AG04450 (cell line): ENCODE results near the gene HTATIP2. TPM values are rescaled to one million over a fixed set of nuclear protein-coding genes. Genes with fewer than 3 reads are reported as not detected.
"Not testable (repeated sequence)": the region's sequence is repeated elsewhere in the genome, so short reads cannot be mapped to it uniquely, and the experiment has no call there.

Experiments used
- CTCF ChIA-PET: fragments of 300-600, 350-600 bp; formaldehyde crosslinking; extraction: SDS; loops from one replicate; lab custom pipeline; 2022; ENCODE audit warnings: antibody characterized with exemption, inconsistent platforms; lab: Charles Lee
- POLR2A ChIA-PET: fragments of 350-600 bp; formaldehyde crosslinking; extraction: SDS; loops from one replicate; lab custom pipeline; 2021; ENCODE audit warnings: antibody characterized with exemption, inconsistent platforms; lab: Yijun Ruan, JAX
- DNase-seq: peaks from one replicate; pipeline ENCODE4 v3.0.0-alpha.2; 2011; ENCODE audit warnings: low read depth, low spot score
- H3K27ac ChIP-seq: one replicate; pipeline ENCODE4 v1.5.1; 2012; ENCODE audit warnings: low read depth, low read length, control low read depth
- H3K27me3 ChIP-seq: one replicate; pipeline ENCODE4 v1.6.0; 2012; ENCODE audit warnings: low read length; ENCODE audit not compliant: control insufficient read depth, insufficient read depth
- H3K4me3 ChIP-seq: 2 replicates; pipeline ENCODE4 v1.5.1; 2011; ENCODE audit warnings: mild to moderate bottlenecking, low read depth, low read length, control low read depth
- H3K9me3 ChIP-seq: 2 replicates; pipeline ENCODE4 v1.5.1; 2012; ENCODE audit warnings: low read length; ENCODE audit not compliant: control insufficient read depth, insufficient read depth
- CTCF ChIP-seq: IDR thresholded peaks from 2 replicates; pipeline ENCODE4 v1.5.1; 2011; ENCODE audit warnings: low read depth, low read length, control low read depth, inconsistent platforms
- polyA plus RNA-seq: library from polyadenylated mRNA; depleted of rRNA; stranded (reverse); fragments of >200 nt; gene quantifications from 2 replicates; pipeline ENCODE4 v1.2.3, GENCODE V29; 2011

HTATIP2 gene
- polyA plus RNA-seq, 1 experiment = 39.8 TPM

- no peaks in the 10 kb centered on the region for H3K27me3 ChIP-seq
- DNase-seq = no peak
- no peak overlapping the region for H3K4me3 ChIP-seq
- ChIA-PET POLR2A (no interaction called here), CTCF (interaction anchor here (0.6 to 1.3 kb wide), 2 partner anchors 235 to 236 kb away, joined by 3 to 5 read pairs; no protein-coding TSS in a partner anchor)
- no peaks in the 10 kb centered on the region for H3K9me3 ChIP-seq
- TF ChIP-seq CTCF = no peak
- H3K27ac ChIP-seq = no peak overlapping the region
Measured at GRCh38 chr11:20374741-20375300, 11.3 kb downstream of the HTATIP2 start.

- no peak overlapping the region for H3K4me3 ChIP-seq
- DNase-seq = no peak
- no peak for TF ChIP-seq CTCF
- H3K27me3 ChIP-seq = no peaks in the 10 kb centered on the region
- ChIA-PET POLR2A (no interaction called here), CTCF (no interaction called here)
- H3K27ac ChIP-seq = no peak overlapping the region
- no peaks in the 10 kb centered on the region for H3K9me3 ChIP-seq
Measured at GRCh38 chr11:20376162-20376730, 12.7 kb downstream of the HTATIP2 start.

- H3K9me3 ChIP-seq, H3K4me3 ChIP-seq, DNase-seq, H3K27me3 ChIP-seq, H3K27ac ChIP-seq, POLR2A ChIA-PET: not testable (repeated sequence)
- CTCF ChIA-PET = interaction anchor here (1.1 to 4.1 kb wide), 4 partner anchors 11 to 224 kb away, joined by 3 to 23 read pairs (median 4); no protein-coding TSS in a partner anchor
Measured at GRCh38 chr11:20385996-20386395, 22.5 kb downstream of the HTATIP2 start.

- Histone ChIP-seq H3K27me3 (no peaks in the 10 kb centered on the region), H3K4me3 (peak within 1 kb of the TSS; percentile 95), H3K27ac (peak within 1 kb of the TSS; percentile 94), H3K9me3 (no peaks in the 10 kb centered on the region; the same call in 1 of the 2 replicates)
- CTCF ChIA-PET = interaction anchor here (1.1 to 4.1 kb wide), 3 partner anchors 10 to 223 kb away, joined by 3 to 23 read pairs (median 4); no protein-coding TSS in a partner anchor
- DNase-seq = peak; percentile 88
- POLR2A ChIA-PET = no interaction called here
- no peak for TF ChIP-seq CTCF
Measured at GRCh38 chr11:20387261-20388095, 24.0 kb downstream of the HTATIP2 start, which contains the start of gene PRMT3. PRMT3 (plus strand) TSS chr11:20387716; CDS start chr11:20387747, 31 bp downstream.
